ENCODE measurements around the gene IRF7. TPM values are rescaled to one million over a fixed set of nuclear protein-coding genes. Genes with fewer than 3 reads are reported as not detected.

IRF7 gene
- total RNA-seq, 4 donors from 2014 or later: 11.3 to 39.6 (median 14.2) TPM

- H3K9me3 ChIP-seq: no peaks in the 10 kb centered on the region
- no peak overlapping the region for H3K4me3 ChIP-seq
- peaks cover 5 to 55% (median 39%) of the 10 kb centered on the region in 4 donors for H3K36me3 ChIP-seq
- 89% methylated on average over 16 of the region's 19 CpGs for WGBS
- no peak overlapping the region for H3K27ac ChIP-seq (replicated peaks in 1 of 4)
- H3K4me1 ChIP-seq: peaks cover 20 to 34% (median 28%) of the 10 kb centered on the region in 4 donors
- intact Hi-C loops (cut with DNase I): no loop called here
- DNase-seq (ENCODE audit: extremely low spot score): no peak
- TF ChIP-seq POLR2A (IDR thresholded peaks at IDR 0.05; ENCODE audit: low read depth) (no peak), POLR2AphosphoS5 (IDR thresholded peaks at IDR 0.05) (no peak), EP300 (IDR thresholded peaks at IDR 0.05) (no peak), CTCF (IDR thresholded peaks at IDR 0.05) (no peak)
- H3K27me3 ChIP-seq: peaks cover 0 to 39% (median 3%) of the 10 kb centered on the region in 4 donors
Observed at GRCh38 chr11:641806-642370, 26.1 kb upstream of the IRF7 start.

DNA sequence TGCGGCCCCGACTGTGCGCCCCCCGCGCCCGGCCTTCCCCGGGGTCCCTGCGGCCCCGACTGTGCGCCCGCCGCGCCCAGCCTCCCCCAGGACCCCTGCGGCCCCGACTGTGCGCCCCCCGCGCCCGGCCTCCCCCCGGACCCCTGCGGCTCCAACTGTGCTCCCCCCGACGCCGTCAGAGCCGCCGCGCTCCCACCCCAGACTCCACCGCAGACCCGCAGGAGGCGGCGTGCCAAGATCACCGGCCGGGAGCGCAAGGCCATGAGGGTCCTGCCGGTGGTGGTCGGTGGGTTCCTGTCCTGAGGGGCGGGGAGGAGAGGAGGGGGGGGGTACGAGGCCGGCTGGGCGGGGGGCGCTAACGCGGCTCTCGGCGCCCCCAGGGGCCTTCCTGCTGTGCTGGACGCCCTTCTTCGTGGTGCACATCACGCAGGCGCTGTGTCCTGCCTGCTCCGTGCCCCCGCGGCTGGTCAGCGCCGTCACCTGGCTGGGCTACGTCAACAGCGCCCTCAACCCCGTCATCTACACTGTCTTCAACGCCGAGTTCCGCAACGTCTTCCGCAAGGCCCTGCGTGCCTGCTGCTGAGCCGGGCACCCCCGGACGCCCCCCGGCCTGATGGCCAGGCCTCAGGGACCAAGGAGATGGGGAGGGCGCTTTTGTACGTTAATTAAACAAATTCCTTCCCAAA lies 24.4 kb upstream of the IRF7 start:
- no peak for DNase-seq (ENCODE audit: extremely low spot score)
- peaks cover 0 to 44% (median 3%) of the 10 kb centered on the region in 4 donors for H3K27me3 ChIP-seq
- H3K4me1 ChIP-seq: peaks cover 25 to 43% (median 37%) of the 10 kb centered on the region in 4 donors
- no peak overlapping the region for H3K4me3 ChIP-seq
- 59% methylated on average over 19 of the region's 69 CpGs for WGBS
- no peak overlapping the region for H3K27ac ChIP-seq (replicated peaks in 1 of 4)
- TF ChIP-seq CTCF (IDR thresholded peaks at IDR 0.05): no peak
- TF ChIP-seq POLR2AphosphoS5 (IDR thresholded peaks at IDR 0.05): no peak
- no peak for TF ChIP-seq POLR2A (IDR thresholded peaks at IDR 0.05; ENCODE audit: low read depth)
- TF ChIP-seq EP300 (IDR thresholded peaks at IDR 0.05): no peak
- intact Hi-C loops (cut with DNase I): no loop called here
- peaks cover 5 to 45% (median 30%) of the 10 kb centered on the region in 4 donors for H3K36me3 ChIP-seq
- no peaks in the 10 kb centered on the region for H3K9me3 ChIP-seq

DNA sequence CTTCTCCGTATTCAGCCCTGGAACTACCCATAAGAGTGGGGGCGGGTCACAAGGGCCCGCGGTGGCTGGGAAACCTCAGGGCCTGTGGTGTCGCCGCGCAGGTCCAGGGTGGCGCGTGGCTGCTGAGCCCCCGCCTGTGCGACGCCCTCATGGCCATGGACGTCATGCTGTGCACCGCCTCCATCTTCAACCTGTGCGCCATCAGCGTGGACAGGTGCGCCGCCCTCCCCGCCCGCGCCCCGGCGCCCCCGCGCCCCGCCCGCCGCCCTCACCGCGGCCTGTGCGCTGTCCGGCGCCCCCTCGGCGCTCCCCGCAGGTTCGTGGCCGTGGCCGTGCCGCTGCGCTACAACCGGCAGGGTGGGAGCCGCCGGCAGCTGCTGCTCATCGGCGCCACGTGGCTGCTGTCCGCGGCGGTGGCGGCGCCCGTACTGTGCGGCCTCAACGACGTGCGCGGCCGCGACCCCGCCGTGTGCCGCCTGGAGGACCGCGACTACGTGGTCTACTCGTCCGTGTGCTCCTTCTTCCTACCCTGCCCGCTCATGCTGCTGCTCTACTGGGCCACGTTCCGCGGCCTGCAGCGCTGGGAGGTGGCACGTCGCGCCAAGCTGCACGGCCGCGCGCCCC lies 23.7 kb upstream of the IRF7 start:
- Histone ChIP-seq H3K27me3 (peaks cover 0 to 44% (median 3%) of the 10 kb centered on the region in 4 donors), H3K27ac (replicated peaks in 1 of 4) (no peak overlapping the region), H3K4me3 (peak overlapping the region in 1 of 4 donors; percentile 18), H3K4me1 (peaks cover 25 to 43% (median 37%) of the 10 kb centered on the region in 4 donors), H3K36me3 (peaks cover 5 to 43% (median 28%) of the 10 kb centered on the region in 4 donors), H3K9me3 (no peaks in the 10 kb centered on the region)
- no peak for DNase-seq (ENCODE audit: extremely low spot score)
- WGBS: no CpG with 5 or more reads among the region's 80 CpGs
- no peak for TF ChIP-seq POLR2AphosphoS5 (IDR thresholded peaks at IDR 0.05)
- intact Hi-C loops (cut with DNase I): no loop called here

DNA sequence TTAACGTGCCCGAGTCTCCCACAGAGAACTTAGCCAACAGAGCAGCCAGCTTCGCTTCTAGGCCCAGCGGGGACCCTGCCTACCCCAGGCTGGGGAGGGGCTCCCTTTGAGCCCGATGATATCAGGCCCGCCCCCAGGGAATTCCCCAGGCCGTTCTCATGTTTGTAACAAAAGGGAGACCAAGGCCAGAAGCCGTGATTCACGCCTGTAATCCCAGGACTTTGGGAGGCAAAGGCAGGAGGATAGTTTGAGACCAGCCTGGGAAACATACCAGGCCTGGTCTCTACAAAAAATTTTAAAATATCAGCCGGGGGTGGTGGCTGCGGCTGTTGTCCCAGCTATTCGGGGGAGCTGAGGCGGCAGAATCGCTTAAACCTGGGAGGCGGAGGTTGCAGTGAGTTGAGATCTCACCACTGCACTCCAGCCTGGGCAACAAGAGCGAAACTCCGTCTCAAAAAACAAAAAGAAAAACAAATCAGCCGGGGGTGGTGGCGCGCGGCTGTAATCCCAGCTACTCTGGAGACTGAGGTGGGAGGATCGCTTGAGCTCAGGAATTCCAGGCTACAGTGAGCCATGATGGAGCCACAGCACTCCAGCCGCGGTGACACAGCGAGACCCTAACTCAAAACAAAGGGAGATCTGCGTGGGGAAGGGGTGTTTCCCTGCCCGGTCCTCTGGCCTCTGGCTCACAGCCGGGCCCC lies 23.0 kb upstream of the IRF7 start:
- no peak for DNase-seq (ENCODE audit: extremely low spot score)
- Histone ChIP-seq H3K36me3 (peaks cover 5 to 36% (median 21%) of the 10 kb centered on the region in 4 donors), H3K4me3 (peak overlapping the region in 1 of 4 donors; percentile 18), H3K27me3 (peaks cover 0 to 44% (median 3%) of the 10 kb centered on the region in 4 donors), H3K4me1 (peaks cover 25 to 43% (median 37%) of the 10 kb centered on the region in 4 donors), H3K9me3 (no peaks in the 10 kb centered on the region), H3K27ac (replicated peaks in 1 of 4) (no peak overlapping the region)
- TF ChIP-seq CTCF (IDR thresholded peaks at IDR 0.05) (no peak), POLR2AphosphoS5 (IDR thresholded peaks at IDR 0.05) (no peak), POLR2A (IDR thresholded peaks at IDR 0.05; ENCODE audit: low read depth) (no peak), EP300 (IDR thresholded peaks at IDR 0.05) (no peak)
- intact Hi-C loops (cut with DNase I): no loop called here
- 82% methylated on average over 18 of the region's 28 CpGs for WGBS

Measured in esophagus muscularis mucosa (tissue), 4 donors.